Peyer's patch (tissue), 4 donors: ENCODE measurements around the gene OR4K14.

Experiments
- POLR2A ChIP-seq, 2 donors: fragments of 450-650 bp; IDR thresholded peaks; one replicate each; pipeline ENCODE4 v1.5.1; 2017; ENCODE audit warnings: antibody characterized with exemption in 2 of 2, mild to moderate bottlenecking in 2 of 2, moderate library complexity in 2 of 2
- TF ChIP-seq, protein P1 (sequence below), 6 experiments: fragments of 450-650 bp in 4 of 6; fragments of 200-600 bp in 2 of 6; sonication (generic) in 1 of 6; IDR thresholded peaks; one replicate each; pipeline ENCODE4 v1.5.1; 2017 to 2019; ENCODE audit warnings: antibody characterized with exemption in 6 of 6, mild to moderate bottlenecking in 3 of 6, moderate library complexity in 1 of 6

DNA sequence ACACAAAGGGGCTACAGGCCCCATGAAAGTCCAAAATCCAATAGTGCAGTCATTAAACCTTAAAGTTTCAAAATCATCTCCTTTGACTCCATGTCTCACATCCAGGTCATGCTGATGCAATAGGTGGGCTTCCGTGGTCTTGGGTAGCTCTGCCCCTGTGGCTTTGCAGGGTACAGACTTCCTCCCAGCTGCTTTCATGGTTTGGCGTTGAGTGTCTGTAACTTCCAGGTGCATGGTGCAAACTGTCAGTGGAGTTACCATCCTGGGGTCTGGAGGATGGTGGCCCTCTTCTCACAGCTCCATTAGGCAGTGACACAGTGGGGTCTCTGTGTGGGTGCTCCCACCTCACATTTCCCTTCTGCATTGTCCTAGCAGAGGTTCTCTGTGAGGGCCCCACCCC is 25.7 kb downstream of the OR4K14 start:
- no peak for TF ChIP-seq POLR2A (IDR thresholded peaks at IDR 0.05)
- TF ChIP-seq, protein P1, sequence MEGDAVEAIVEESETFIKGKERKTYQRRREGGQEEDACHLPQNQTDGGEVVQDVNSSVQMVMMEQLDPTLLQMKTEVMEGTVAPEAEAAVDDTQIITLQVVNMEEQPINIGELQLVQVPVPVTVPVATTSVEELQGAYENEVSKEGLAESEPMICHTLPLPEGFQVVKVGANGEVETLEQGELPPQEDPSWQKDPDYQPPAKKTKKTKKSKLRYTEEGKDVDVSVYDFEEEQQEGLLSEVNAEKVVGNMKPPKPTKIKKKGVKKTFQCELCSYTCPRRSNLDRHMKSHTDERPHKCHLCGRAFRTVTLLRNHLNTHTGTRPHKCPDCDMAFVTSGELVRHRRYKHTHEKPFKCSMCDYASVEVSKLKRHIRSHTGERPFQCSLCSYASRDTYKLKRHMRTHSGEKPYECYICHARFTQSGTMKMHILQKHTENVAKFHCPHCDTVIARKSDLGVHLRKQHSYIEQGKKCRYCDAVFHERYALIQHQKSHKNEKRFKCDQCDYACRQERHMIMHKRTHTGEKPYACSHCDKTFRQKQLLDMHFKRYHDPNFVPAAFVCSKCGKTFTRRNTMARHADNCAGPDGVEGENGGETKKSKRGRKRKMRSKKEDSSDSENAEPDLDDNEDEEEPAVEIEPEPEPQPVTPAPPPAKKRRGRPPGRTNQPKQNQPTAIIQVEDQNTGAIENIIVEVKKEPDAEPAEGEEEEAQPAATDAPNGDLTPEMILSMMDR (IDR thresholded peaks at IDR 0.05) = no peak
